Endodermal cell (in vitro differentiated cells): ENCODE data around the gene SH3BGRL3. TPM values are rescaled to one million over a fixed set of nuclear protein-coding genes. Genes with fewer than 3 reads are reported as not detected.
A peak's percentile ranks its signal among the peaks of the same experiment; 100 is the strongest.

Source experiments
- DNase-seq: peaks from one replicate; pipeline ENCODE4 v3.0.0-alpha.2; 2017
- H3K27ac ChIP-seq: 2 replicates; pipeline ENCODE4 v1.5.1; 2013; ENCODE audit warnings: mild to moderate bottlenecking, low read depth, low read length, moderate library complexity
- H3K27me3 ChIP-seq: 2 replicates; pipeline ENCODE4 v1.6.1; 2013; ENCODE audit warnings: mild to moderate bottlenecking, low read length, moderate library complexity; ENCODE audit not compliant: insufficient read depth, control insufficient read depth, poor library complexity, severe bottlenecking
- H3K36me3 ChIP-seq: 2 replicates; pipeline ENCODE4 v1.7.0; 2013; ENCODE audit warnings: mild to moderate bottlenecking, low read length, moderate library complexity; ENCODE audit not compliant: control insufficient read depth, insufficient read depth
- H3K4me1 ChIP-seq: one replicate; pipeline ENCODE4 v1.7.0; 2013; ENCODE audit warnings: low read length; ENCODE audit not compliant: control insufficient read depth, insufficient read depth
- H3K4me3 ChIP-seq: 2 replicates; pipeline ENCODE4 v1.5.1; 2013; ENCODE audit warnings: mild to moderate bottlenecking, low read length, moderate library complexity
- H3K9ac ChIP-seq: 2 replicates; pipeline ENCODE4 v1.6.1; 2013; ENCODE audit warnings: mild to moderate bottlenecking, low read length, moderate library complexity; ENCODE audit not compliant: poor library complexity, severe bottlenecking; ENCODE audit errors: extremely low read depth
- H3K9me3 ChIP-seq: 2 replicates; pipeline ENCODE4 v1.6.1; 2013; ENCODE audit warnings: mild to moderate bottlenecking, low read length, moderate library complexity; ENCODE audit not compliant: control insufficient read depth
- H3K27ac Mint-ChIP-seq: 2 replicates; pipeline ENCODE4 v1.8.0; 2020; ENCODE audit warnings: mixed read lengths
- H3K27me3 Mint-ChIP-seq: 2 replicates; pipeline ENCODE4 v1.8.0; 2021; ENCODE audit warnings: mild to moderate bottlenecking, mixed read lengths; ENCODE audit not compliant: insufficient read depth
- H3K36me3 Mint-ChIP-seq: 2 replicates; pipeline ENCODE4 v1.8.0; 2020; ENCODE audit warnings: low read depth, mixed read lengths
- H3K4me1 Mint-ChIP-seq: 2 replicates; pipeline ENCODE4 v1.8.0; 2020; ENCODE audit warnings: mixed read lengths
- H3K4me3 Mint-ChIP-seq: 2 replicates; pipeline ENCODE4 v1.8.0; 2020; ENCODE audit warnings: mild to moderate bottlenecking, moderate library complexity, mixed read lengths
- H3K9me3 Mint-ChIP-seq: 2 replicates; pipeline ENCODE4 v1.8.0; 2020; ENCODE audit warnings: mild to moderate bottlenecking, mixed read lengths
- WGBS, 2 experiments: methylation state at CpG; one replicate each; pipeline versions ENCODE4 v1.1.5 to v1.1.7; 2013; ENCODE audit warnings: missing lambda C conversion rate in 2 of 2, mixed read lengths in 1 of 2; ENCODE audit not compliant: insufficient coverage in 1 of 2, insufficient read length in 1 of 2; 5-methylcytosine and 5-hydroxymethylcytosine counted together
- total RNA-seq, 2 donors: library from RNA; stranded (reverse); fragmentation: NEBNext Ultra II Directional in 1 of 2; extraction: Animal tissue kit (Norgen Biotek cat#: 25700) in 1 of 2; gene quantifications; 2 replicates in 1 of 2; 3 replicates in 1 of 2; pipeline ENCODE4 v1.2.1, GENCODE V29; 2021
- TF ChIP-seq, protein P1 (sequence below): fragments of 200-600 bp; sonication (generic); conservative IDR thresholded peaks from 2 replicates; pipeline ENCODE4 v1.5.0; 2021; ENCODE audit warnings: antibody characterized with exemption, mild to moderate bottlenecking

SH3BGRL3 gene
- total RNA-seq, 2 donors from 2014 or later, result 119 to 132 TPM

DNA sequence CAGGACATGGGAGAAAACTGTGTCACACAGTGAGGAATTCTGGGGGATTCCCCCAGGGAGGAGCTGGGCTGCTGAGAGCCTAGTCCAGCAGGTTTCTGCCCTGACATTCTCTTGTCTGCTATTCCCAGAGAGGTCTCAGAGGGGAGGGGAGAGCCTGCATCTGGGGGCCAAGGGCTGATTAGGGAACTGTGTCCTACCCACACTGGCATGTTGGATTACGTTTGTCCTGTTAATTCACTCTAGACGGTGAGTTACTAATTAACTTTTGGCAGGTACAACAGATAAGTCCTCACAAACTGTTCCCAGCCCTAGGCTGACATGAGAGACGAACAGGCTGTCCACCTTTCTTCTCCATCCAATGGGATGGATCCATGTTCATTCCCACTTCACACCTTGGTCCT lies 2.6 kb upstream of the SH3BGRL3 start:
- H3K4me3 Mint-ChIP-seq, result no peak overlapping the region
- no peak for DNase-seq
- Histone ChIP-seq H3K9ac (no peak overlapping the region), H3K9me3 (no peaks in the 10 kb centered on the region), H3K36me3 (peaks cover 50% of the 10 kb centered on the region), H3K4me3 (no peak overlapping the region), H3K27me3 (no peaks in the 10 kb centered on the region), H3K4me1 (peaks cover 11% of the 10 kb centered on the region), H3K27ac (no peak overlapping the region)
- H3K27me3 Mint-ChIP-seq, result no peaks in the 10 kb centered on the region
- TF ChIP-seq, protein P1, sequence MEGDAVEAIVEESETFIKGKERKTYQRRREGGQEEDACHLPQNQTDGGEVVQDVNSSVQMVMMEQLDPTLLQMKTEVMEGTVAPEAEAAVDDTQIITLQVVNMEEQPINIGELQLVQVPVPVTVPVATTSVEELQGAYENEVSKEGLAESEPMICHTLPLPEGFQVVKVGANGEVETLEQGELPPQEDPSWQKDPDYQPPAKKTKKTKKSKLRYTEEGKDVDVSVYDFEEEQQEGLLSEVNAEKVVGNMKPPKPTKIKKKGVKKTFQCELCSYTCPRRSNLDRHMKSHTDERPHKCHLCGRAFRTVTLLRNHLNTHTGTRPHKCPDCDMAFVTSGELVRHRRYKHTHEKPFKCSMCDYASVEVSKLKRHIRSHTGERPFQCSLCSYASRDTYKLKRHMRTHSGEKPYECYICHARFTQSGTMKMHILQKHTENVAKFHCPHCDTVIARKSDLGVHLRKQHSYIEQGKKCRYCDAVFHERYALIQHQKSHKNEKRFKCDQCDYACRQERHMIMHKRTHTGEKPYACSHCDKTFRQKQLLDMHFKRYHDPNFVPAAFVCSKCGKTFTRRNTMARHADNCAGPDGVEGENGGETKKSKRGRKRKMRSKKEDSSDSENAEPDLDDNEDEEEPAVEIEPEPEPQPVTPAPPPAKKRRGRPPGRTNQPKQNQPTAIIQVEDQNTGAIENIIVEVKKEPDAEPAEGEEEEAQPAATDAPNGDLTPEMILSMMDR, result no peak
- no peaks in the 10 kb centered on the region for H3K9me3 Mint-ChIP-seq
- peak overlapping the region; percentile 35 for H3K27ac Mint-ChIP-seq
- H3K36me3 Mint-ChIP-seq, result peaks cover 46% of the 10 kb centered on the region
- 91% methylated on average over 3 of the region's 3 CpGs for WGBS, 2 experiments
- H3K4me1 Mint-ChIP-seq, result peaks cover 29% of the 10 kb centered on the region

DNA sequence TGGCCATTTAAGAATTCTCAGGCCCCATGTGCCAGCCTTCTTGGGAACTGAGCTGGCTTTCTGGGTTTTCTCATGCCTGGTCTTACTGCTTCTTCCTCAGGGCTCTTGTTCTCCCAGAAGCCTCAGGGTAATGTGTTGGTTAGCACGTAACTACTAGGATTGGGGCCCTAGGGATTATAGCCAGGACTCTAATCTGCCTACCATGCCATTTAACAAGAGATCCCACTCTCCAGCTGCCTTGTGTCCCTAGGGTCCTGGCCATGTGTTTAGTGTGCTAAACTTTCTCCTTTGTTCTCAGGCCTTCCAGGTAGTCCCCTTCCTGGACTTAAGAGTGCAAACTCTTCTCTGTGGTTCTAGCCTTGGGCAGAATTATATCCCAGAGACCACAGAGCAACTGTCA lies 2.2 kb upstream of the SH3BGRL3 start:
- Mint-ChIP-seq H3K9me3 (no peaks in the 10 kb centered on the region), H3K36me3 (peaks cover 47% of the 10 kb centered on the region), H3K4me1 (peaks cover 29% of the 10 kb centered on the region), H3K27ac (no peak overlapping the region), H3K27me3 (no peaks in the 10 kb centered on the region), H3K4me3 (no peak overlapping the region)
- Histone ChIP-seq H3K27me3 (no peaks in the 10 kb centered on the region), H3K27ac (no peak overlapping the region), H3K4me3 (no peak overlapping the region), H3K4me1 (peaks cover 14% of the 10 kb centered on the region), H3K9ac (no peak overlapping the region), H3K9me3 (no peaks in the 10 kb centered on the region), H3K36me3 (peaks cover 49% of the 10 kb centered on the region)
- DNase-seq, result no peak
- TF ChIP-seq, protein P1, result no peak
- 92% methylated on average over 1 of the region's 1 CpG; no CpG with 5 or more reads in 1 of the 2 experiments for WGBS, 2 experiments

DNA sequence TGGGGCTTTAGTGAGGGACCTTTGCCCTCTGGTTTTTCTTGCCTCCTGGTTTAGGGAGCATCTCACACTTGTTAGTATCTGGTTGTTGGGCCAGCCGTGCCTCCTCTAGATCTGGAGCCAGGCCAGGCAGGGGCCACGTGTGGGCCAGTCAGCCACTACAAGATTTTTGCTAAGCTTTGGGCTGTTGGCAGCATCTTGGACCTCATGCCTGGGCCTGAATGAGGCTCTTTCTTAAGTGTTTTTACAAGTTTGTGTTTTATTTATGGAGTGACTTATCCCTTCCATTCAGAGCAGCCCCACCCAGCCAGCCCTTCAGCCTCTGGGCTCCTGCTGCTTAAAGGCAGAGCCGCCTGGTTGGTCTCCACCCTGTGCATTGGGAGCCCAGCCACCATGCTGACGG lies 1.6 kb upstream of the SH3BGRL3 start:
- Histone ChIP-seq H3K9ac (no peak overlapping the region), H3K4me1 (peaks cover 14% of the 10 kb centered on the region), H3K4me3 (no peak overlapping the region), H3K36me3 (peaks cover 47% of the 10 kb centered on the region), H3K9me3 (no peaks in the 10 kb centered on the region), H3K27me3 (no peaks in the 10 kb centered on the region), H3K27ac (no peak overlapping the region)
- no peak overlapping the region for H3K4me3 Mint-ChIP-seq
- H3K27ac Mint-ChIP-seq, result no peak overlapping the region
- WGBS, 2 experiments, result 89 to 100% methylated on average over 1 to 4 of the region's 4 CpGs
- no peaks in the 10 kb centered on the region for H3K27me3 Mint-ChIP-seq
- H3K9me3 Mint-ChIP-seq, result no peaks in the 10 kb centered on the region
- no peak for DNase-seq
- H3K36me3 Mint-ChIP-seq, result peaks cover 44% of the 10 kb centered on the region
- TF ChIP-seq, protein P1, result no peak
- H3K4me1 Mint-ChIP-seq, result peaks cover 29% of the 10 kb centered on the region
